ENCODE measurements around the gene CSMD2.

The CSMD2 gene

DNA sequence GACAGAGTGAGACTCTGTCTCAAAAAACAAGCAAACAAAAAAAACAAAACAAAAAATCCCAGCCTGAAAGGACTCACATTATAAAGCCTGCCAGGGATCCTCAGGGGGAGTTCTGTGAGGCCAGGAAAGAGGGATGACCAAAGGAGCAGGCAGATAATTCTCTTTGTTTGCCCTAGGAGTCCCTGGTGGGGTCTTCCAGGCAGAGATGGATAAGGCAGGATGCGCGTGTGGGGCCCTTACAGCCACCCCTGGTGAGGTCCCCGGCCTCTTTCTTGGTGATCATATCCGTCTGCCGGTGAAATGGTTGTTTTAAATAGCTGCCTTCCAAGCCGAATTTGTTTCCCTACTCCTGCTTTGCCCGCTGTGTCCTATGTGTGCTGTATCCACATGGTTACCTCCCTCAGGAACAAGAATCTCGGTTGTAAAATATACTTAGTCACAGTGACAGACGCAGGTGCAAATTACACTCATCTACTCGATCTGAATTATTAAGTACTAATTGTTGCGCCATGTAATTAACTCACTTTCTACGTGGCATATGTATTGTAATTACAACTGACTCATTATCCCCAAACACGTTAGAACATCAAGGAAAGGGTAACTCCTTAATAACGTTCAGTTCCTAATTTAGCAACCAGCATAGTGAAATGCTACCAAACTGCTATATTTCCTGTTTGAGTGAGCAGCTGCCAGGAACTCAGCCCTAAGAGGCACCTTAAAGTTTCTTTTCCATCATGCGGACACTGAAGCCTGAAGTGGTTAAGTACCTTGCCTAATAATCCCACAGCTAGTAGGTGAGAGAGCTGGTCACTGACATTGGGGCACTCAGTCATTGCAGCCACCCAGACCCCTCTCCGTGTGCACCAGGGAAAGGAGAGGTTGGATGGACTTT lies 586.2 kb downstream of the CSMD2 start:
- H3K4me3 ChIP-seq (ENCODE audit: low read depth, low read length) = no peak overlapping the region
- TF ChIP-seq, protein P1, sequence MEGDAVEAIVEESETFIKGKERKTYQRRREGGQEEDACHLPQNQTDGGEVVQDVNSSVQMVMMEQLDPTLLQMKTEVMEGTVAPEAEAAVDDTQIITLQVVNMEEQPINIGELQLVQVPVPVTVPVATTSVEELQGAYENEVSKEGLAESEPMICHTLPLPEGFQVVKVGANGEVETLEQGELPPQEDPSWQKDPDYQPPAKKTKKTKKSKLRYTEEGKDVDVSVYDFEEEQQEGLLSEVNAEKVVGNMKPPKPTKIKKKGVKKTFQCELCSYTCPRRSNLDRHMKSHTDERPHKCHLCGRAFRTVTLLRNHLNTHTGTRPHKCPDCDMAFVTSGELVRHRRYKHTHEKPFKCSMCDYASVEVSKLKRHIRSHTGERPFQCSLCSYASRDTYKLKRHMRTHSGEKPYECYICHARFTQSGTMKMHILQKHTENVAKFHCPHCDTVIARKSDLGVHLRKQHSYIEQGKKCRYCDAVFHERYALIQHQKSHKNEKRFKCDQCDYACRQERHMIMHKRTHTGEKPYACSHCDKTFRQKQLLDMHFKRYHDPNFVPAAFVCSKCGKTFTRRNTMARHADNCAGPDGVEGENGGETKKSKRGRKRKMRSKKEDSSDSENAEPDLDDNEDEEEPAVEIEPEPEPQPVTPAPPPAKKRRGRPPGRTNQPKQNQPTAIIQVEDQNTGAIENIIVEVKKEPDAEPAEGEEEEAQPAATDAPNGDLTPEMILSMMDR (IDR thresholded peaks at IDR 0.05; ENCODE audit: low read depth, low read length, missing control alignments) = no peak

DNA sequence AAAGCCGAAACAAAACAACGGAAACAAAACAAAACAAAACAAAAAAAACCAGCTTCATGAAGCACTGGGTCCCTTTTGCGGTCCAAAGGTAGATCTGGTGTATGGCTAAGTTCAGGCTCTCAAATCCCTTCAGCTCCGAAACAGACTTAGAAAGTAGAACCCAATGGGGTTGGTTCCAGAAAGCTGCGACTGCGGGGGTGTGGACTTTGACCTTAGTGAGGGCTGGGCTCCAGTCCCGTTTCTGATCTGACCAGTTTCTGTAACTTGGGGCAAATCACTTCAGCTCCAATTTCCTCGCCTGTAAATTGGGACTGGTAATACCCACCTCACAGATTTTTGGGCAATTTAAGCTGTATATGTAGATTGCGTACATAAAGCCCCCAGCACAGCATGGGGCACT lies 587.4 kb downstream of the CSMD2 start:
- TF ChIP-seq, protein P1 (IDR thresholded peaks at IDR 0.05; ENCODE audit: low read depth, low read length, missing control alignments) = no peak

More for the DNA sequence above, 586.2 kb downstream of the CSMD2 start:
- no peak for DNase-seq (ENCODE audit: low read depth)

DNA sequence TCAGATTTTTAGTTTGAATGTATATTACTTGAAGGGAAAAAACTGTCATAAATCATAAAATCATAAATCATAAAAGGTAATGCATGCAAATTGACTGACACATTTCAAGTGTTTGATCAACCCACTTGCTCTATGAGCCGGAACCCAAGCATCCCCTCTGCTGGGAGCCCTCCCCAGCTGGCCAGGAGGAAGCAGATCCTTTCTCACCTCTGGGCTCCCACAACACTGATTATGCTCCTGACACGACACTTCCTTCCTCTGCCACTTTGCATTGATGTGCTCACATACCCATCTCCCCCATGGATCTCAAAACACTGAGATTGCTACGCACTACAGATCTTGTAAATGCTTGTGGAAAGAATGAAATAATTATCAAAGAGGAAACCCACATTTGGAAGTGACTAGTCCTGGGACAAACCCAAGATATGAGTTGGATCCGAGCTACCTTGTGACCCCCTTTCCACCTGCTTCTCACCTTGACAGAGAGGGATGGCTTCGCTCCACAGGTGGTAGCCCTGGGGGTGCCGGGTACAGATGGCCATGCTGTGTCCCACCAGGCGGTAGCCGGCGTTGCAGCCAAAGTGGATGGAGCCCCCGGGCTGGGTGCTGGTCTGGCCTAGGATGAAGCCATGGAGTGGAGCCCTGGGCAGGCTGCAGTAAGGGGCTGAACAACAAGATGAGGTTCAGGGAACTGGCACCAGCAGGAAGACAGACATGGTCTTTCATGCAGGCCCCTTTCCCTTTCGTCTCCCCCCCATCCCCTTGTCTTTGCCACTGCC lies 588.0 kb downstream of the CSMD2 start:
- H3K4me3 ChIP-seq (ENCODE audit: low read depth, low read length) = no peak overlapping the region
- TF ChIP-seq, protein P1 (IDR thresholded peaks at IDR 0.05; ENCODE audit: low read depth, low read length, missing control alignments) = no peak
- DNase-seq (ENCODE audit: low read depth) = no peak

More for the DNA sequence above, 587.4 kb downstream of the CSMD2 start:
- no peak overlapping the region for H3K4me3 ChIP-seq (ENCODE audit: low read depth, low read length)
- no peak for DNase-seq (ENCODE audit: low read depth)

DNA sequence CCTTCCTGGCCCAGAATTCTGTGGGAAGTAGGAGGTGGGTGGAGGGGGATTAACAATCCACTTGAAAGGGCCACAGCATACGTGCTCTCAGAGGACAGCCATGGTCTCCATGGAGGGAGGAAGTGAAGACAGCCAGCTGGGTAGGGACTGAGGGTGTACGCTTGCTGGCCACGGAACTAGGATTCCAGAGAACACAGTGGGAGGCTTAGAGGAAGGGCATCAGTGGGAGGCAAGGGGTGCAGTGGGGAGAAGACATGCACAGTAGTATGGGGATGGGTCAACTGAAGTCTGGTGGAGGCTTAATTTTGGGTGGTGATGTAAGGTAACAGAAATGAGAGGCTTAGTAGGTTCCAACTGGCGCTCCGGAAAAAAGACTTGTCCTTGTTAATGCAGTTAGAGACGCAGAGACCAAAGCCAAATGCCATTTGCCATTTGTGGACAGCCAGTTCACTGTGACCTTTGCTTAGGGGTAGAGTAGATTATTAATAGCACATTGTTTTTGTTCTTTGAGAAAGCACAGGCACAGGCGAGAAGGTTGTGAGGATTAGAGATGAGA lies 589.6 kb downstream of the CSMD2 start:
- TF ChIP-seq, protein P1 (IDR thresholded peaks at IDR 0.05; ENCODE audit: low read depth, low read length, missing control alignments) = no peak
- no peak for DNase-seq (ENCODE audit: low read depth)

DNA sequence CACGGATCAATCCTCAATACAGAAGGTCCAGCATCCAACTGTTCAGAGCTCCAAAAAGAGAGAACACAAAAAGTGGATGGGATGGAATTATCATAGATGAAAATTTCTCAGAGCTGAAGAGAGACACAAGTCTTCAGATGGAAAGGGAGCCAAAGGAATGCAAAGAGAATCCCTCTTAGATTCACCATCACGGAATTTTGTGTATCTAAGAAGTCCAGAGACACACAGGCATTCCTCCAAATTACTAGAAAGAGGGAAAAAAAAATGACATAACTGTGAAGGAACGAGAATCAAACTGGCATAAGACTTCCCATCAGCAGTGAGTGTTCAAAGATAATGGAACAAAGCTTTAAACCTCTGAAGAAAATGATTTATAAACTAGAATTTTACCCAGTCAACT lies 591.4 kb downstream of the CSMD2 start:
- no peak for DNase-seq (ENCODE audit: low read depth)
- TF ChIP-seq, protein P1 (IDR thresholded peaks at IDR 0.05; ENCODE audit: low read depth, low read length, missing control alignments) = no peak
- no peak overlapping the region for H3K4me3 ChIP-seq (ENCODE audit: low read depth, low read length)

More for the DNA sequence above, 589.6 kb downstream of the CSMD2 start:
- H3K4me3 ChIP-seq (ENCODE audit: low read depth, low read length) = no peak overlapping the region

DNA sequence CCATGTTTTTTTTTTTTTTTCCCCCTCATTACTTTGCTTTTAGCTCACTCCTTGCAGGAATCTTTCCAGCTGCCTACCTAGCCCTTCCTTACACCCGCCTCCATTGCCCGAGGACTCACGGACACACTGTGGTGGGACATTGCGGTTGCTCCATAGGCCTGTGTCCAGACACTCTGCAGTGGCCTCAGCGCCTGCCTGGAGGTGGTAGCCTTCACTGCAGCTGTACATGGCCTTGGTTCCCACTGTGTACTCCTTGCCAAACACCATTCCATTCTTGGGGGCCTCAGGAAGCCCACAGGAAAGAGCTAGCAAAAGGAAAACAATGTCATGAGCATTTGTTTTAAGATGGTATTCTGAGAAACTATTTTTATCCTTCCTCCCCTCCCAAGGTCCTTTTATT lies 592.6 kb downstream of the CSMD2 start:
- TF ChIP-seq, protein P1 (IDR thresholded peaks at IDR 0.05; ENCODE audit: low read depth, low read length, missing control alignments) = no peak
- DNase-seq (ENCODE audit: low read depth) = no peak

More for the DNA sequence above, 592.6 kb downstream of the CSMD2 start:
- no peak overlapping the region for H3K4me3 ChIP-seq (ENCODE audit: low read depth, low read length)
